ENCODE results near the gene PLXNA4.
"Not testable (repeated sequence)": the region's sequence is repeated elsewhere in the genome, so short reads cannot be mapped to it uniquely, and the experiment has no call there.

The PLXNA4 gene

DNA sequence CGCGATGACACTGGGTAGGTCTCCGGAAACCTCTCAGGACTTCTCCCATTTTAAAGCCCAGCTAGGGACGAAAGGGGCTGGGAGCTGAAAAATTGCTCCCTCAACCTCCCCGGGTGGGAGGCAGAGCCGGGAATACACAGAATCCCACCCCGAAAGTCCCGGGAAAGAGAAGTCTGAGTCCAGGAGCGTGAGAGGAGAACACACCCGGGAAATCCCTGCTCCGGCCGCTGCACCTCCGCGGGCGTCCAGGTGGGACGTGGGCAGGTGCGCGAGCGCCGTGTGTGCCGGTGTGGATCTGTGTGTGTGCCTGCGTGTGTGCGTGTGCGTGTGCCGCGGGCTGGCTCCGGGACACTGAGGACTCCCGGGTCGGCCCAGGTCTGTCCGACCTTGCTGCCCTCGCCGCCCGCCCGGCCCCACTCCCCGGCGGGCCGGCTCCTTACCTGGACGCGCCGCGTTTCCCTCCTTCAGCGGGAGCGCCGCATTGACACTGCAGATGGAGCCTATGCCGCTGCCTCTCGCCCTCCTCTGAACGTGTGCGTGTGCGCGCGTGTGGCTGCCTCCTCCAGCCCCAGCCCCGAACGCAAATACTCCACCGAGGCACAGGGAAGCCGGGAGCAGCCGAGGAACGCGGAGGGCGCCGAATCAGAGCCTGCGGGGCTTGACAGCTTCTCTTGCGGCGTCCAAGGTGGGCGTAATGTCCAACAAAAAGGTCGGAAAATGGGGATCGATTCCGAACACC lies at the start of gene PLXNA4:
Gene PLXNA4 (minus strand): TSS at position 489 of the 739 bp plus-strand sequence. CDS start 67,777 bp downstream, outside the sequence.
- peak; percentile 36 for DNase-seq

GRCh38 chr7:132625651-132626050 lies 49.4 kb upstream of the PLXNA4 start:
- DNase-seq, result no peak

DNA sequence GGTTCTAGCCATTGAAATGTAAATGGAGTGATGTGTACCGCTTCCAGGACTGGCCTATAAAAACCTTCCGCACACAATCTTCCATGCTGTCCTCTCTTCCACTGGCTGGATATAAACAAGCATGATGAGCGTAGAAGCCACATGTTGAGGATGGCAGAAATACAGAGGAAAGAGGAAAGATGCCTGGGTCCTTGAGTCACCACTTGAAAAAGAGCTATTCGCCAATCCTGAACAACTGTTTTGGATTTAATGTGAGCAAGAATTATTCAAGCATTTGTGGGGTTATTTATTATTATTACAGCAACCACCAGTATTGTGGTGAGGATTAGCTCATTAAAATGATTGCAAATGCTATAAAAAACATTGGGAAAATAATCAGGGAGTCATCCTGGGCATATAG lies 45.8 kb upstream of the PLXNA4 start:
- no peak for DNase-seq

DNA sequence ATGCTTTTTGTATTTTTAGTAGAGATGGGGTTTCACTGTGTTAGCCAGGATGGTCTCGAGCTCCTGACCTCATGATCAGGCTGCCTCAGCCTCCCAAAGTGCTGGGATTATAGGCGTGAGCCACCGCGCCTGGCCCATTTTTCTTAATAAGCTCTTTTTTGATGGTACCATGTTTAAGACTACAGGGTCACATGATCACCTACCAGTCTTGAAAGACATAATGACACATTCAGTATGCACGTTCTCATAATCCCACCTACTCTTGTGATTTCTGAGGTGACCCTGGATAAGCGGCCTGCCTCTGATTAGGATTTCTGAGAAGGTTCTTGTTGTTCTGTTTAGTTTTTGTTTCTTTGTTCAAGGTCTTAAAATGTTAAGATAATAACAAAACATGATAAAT lies 43.7 kb upstream of the PLXNA4 start:
- no peak for DNase-seq

- DNase-seq, result no peak
Measured at GRCh38 chr7:132618956-132619305, 42.7 kb upstream of the PLXNA4 start.

DNA sequence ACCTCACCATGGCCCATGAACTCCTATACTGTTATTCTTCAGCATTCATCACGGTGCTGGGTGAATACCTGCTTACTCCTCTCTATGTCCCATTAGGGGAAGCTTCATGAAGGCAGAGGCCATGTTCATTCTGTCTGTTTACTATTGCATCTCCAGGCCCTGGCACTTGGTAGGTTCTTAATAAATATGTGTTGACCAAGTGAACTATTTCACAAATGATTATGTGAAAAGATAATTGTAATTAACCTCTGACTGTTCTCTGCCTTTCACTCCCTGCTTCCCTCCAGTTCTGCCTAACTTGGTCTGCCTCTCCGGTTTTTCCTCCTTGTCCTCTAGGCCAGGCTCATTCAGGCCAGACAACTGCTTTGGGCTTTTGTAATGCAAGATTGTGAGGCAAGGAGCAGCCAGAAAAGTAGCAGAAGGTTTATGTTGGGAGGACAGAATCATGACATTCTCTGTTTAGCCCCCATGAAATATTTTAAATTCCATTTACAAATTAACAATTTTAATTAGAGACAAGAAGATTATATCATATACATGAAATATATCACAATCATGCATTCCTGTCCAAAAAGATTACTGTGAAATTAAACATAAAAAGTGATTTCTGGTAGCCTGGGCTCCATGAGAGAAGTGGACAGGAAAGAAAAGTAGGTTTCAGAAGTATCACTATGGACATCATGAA lies 42.1 kb upstream of the PLXNA4 start:
- no peak for DNase-seq

DNA sequence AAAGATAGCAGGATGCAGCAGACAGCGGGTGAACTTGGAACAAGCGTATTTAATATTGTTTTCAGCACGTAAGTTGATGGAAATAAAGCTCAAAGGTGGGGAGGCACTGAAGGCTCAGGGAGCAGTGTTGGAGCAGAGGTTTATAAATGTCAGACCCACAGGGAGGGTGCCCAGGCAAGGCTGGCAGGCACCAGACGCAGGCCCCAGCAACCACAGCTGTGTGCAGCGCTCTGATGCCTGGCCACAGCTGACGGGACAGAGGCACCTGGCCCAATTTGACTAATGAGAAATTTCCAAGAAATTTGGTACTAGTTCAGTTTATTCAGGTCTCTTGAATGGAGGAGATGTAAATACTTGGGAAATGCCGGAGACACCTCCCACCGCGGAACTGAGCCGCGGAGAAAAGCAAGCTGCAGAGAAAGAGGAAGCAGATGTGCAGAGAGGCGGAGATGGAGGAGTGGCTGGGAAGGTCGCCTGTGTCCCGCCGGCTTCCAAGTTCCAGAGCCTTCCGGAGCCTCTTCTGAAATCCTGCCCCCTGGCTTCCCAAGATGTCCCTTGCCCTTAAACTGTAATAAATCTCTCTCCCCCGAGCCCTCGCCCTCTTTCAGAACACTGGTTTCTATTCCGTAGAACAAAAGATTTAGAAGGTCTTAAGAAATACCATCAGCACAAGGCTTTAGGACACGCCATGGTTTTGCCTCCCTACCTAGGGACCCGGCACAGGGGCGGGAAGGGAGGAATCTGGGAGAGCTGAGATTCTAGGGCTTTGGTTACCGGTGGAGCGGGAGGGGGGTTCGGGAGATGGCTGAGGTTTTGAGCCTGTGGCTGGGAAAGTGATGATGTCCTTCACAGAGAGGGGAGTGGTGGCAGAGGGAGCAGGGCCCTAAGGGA lies 38.4 kb upstream of the PLXNA4 start:
- DNase-seq, result peak; percentile 75

- no peak for DNase-seq
Measured at GRCh38 chr7:132613737-132614136, 37.5 kb upstream of the PLXNA4 start.

- DNase-seq, result no peak
Measured at GRCh38 chr7:132610995-132611394, 34.7 kb upstream of the PLXNA4 start.

DNA sequence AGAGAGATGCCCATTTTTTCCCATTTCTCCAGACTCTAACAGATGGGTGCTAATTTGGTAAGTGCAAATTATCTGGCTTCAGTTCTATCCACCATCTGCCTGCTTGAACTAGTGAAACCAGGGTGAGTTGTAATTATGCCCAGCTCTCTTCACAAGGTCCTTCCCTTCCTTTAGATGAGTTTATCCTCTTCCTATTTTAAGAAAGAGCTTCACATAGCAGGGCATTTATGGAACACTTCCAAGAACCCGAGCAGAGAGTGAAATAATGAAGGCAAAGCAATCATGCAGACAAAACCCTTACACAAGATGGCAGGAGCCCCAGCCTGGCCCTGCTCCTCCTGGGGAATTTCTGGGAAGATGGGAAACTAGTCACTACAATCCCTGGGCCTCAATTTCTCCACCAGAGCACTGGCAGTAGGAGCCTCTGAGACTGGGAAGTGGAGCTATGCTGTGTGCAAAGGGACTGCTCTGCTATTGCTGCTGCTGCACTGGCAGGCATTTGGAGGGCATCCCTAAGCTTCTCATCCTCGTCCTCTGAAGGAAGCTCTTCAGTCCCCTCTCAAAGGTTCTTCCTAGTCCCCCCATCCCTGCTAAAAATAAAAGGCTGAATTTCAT lies 33.7 kb upstream of the PLXNA4 start:
- no peak for DNase-seq

- DNase-seq, result no peak
Measured at GRCh38 chr7:132609222-132609621, 33.0 kb upstream of the PLXNA4 start.

DNA sequence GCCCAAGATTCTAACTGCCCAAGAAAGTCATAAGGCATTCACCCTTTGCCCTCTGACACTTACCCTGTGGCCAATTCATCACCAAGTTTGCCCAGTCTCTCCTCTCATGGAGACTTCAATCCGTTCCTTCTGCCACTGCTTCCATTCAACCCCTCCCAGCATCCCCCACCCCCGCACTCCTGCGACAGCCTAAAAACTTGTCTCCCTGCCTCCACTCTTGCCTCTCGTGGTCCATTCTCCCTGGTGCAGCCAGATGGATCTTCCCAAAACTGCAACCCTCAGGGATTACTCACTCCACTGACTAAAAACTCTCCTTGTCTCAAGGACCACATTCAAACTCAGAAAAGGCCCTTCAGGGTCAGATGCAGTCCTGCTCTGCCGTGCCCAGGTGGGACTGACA lies 32.3 kb upstream of the PLXNA4 start:
- DNase-seq, result no peak

DNA sequence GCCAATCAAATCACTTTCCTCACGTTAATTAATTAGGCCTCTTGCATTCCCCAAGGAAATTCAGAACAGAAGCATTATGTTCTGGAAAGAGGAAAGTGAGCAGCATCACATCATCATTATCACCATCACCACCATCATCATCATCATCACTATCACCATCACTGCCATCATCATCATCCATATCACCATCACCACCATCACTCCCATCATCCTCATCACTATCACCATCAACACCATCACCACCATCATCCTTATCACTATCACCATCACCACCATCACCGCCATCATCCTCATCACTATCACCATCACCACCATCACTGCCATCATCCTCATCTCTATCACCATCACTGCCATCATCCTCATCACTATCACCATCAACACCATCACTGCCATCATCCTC lies 31.4 kb upstream of the PLXNA4 start:
- DNase-seq, result no peak

DNA sequence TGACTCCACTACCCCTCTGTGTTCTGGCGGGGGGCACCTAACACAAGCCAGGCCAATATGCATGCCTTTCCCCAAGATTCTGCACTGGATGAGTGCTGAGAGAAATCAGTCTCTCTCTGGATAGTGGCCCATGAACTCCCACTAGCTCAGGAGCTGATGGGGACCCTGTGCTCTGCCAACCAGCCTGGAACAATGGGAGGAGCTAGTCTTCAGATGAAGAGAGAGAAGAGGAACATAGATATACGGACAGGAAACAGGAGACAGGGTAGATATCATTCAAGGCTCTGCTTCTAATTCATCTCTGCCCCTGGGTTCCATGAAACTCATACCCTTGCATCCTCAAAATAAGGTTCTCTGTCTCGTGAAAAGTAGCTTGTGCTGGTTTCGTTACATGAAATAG lies 27.9 kb upstream of the PLXNA4 start:
- no peak for DNase-seq

- no peak for DNase-seq
Measured at GRCh38 chr7:132603220-132603833, 27.1 kb upstream of the PLXNA4 start.

- DNase-seq, result no peak
Measured at GRCh38 chr7:132601783-132602182, 25.5 kb upstream of the PLXNA4 start.

- DNase-seq, result no peak
Measured at GRCh38 chr7:132596588-132596987, 20.3 kb upstream of the PLXNA4 start.

GRCh38 chr7:132594741-132595140 lies 18.5 kb upstream of the PLXNA4 start:
- DNase-seq, result not testable (repeated sequence)

DNA sequence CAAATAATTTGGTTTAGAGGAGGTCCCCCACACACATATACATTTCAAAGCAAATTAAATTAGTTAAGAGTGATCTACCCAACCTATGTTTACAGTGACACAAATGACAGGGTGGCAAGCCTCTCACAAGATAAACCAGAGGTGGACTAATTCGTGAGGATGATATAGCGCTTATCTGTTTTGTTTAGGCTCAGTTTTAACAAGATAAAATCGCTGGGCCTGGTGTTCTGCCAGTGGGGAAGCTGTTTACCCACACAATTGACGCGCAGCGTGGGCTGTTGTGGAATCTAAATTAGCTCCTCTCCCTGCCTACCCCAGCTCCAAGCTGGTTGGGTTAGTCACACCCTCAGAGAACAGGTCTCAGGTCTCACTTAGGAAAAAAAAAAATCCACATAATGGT lies 16.7 kb upstream of the PLXNA4 start:
- no peak for DNase-seq

DNA sequence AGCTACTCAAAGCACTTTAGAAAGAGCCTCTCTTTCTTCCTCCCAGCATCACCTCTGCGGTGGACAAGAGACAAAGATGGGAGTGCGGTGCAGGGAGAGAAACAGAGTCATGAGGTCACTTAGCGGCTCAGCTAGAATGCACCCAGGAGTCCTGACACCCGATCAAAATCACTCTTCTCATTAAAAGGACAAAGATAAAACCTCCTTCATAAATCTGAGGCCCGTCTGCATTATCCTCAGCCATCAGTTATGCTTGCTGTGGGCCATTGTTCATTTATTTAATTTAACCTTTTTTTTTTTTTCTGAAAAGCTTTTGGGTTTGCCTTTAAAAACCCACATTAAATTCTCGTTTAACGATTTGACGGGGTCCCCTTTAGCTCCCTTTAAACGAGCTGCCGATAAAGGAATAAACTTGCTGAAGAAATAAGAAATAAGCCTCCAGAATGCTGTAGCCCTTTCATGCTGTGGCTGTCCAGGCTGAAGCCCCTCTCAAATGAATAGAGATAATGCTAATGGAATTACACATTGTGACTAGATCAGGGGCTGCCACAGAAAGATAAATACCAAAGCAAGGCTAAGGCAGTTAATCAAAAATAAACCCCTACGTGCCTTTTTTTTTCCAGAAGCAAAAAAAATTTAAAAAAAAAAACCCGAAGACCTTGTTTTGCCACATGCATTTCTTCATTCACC lies 16.1 kb upstream of the PLXNA4 start:
- DNase-seq, result no peak

DNA sequence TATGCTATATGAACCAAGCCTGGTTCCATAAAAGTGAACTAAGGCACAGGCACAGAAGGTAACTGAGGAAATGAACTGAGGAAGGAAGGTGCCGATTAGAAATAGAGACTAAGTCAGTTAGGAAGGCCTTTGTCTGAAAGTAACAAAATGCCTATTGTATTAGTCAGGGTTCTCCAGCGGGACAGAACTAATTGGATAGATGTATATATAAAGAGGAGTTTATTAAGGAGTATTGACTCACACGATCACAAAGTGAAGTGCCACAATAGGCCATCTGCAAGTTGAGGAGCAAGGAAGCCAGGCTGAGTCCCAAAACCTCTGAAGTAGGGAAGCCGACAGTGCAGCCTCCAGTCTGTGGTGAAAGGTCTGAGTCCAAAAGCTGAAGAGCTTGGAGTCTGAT lies 13.9 kb upstream of the PLXNA4 start:
- no peak for DNase-seq

DNA sequence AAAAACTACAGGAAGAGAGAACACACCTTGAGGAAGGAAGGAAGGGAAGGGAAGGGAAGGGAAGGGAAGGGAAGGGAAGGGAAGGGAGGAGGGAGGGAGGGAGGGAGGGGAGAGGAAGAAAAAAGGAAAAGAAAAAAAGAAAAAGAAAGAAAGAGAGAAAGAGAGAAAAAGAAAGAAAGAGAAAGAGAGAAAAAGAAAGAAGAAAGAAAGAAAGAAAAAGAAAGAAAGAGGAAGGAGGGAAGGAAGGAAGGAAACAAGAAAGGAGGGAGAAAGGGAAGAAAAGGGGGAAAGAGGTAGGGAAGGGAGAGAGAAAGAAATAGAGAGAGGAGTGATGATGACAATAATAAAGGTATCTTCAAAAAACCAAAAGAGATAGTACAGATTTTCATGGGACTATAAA lies 12.3 kb upstream of the PLXNA4 start:
- DNase-seq, result no peak
